Endothelial cell of umbilical vein (primary cell): ENCODE results near the gene ZNF202. TPM values are rescaled to one million over a fixed set of nuclear protein-coding genes. Genes with fewer than 3 reads are reported as not detected.

Source experiments
- BruUV-seq: library from RNA; stranded (reverse); fragments of 400-500 nt; replicated peaks from 2 replicates; lab custom pipeline; 2021; lab: Mats Ljungman, UMichigan
- CTCF ChIA-PET: fragments of 300-600, 350-600 bp; sonication (Branson Sonifier 250); formaldehyde crosslinking; loops from one replicate; lab custom pipeline; 2021; ENCODE audit warnings: antibody characterized with exemption, inconsistent platforms; lab: Charles Lee
- POLR2A ChIA-PET: fragments of 300-600, 350-600 bp; sonication (Branson Sonifier 250); formaldehyde crosslinking; loops from one replicate; lab custom pipeline; 2021; ENCODE audit warnings: antibody characterized with exemption, inconsistent platforms; lab: Charles Lee
- DNase-seq: peaks from one replicate; pipeline ENCODE4 v3.0.0-alpha.2; 2011; ENCODE audit warnings: low read depth, low spot score
- FAIRE-seq: peaks from 2 replicates; lab custom pipeline; 2011; peaks lifted over from hg19 to GRCh38; lab: Jason Lieb, UNC
- H2AFZ ChIP-seq: 2 replicates; pipeline ENCODE4 v1.6.0; 2012; ENCODE audit warnings: low read depth, low read length, control low read depth, inconsistent platforms
- H3K27ac ChIP-seq: 2 replicates; pipeline ENCODE4 v1.5.1; 2011; ENCODE audit warnings: low read depth, mild to moderate bottlenecking, control low read depth, low read length, moderate library complexity; ENCODE audit not compliant: insufficient read depth
- H3K27me3 ChIP-seq, 2 experiments: 2 replicates each; pipeline versions ENCODE4 v1.6.0 to v1.6.1; 2011; ENCODE audit warnings: low read length in 2 of 2, mixed read lengths in 1 of 2; ENCODE audit not compliant: control insufficient read depth in 2 of 2, insufficient read depth in 2 of 2
- H3K36me3 ChIP-seq, 2 experiments: 2 replicates in 1 of 2; 3 replicates in 1 of 2; pipeline ENCODE4 v1.5.1; 2011; ENCODE audit warnings: low read length in 2 of 2, mild to moderate bottlenecking in 1 of 2, moderate library complexity in 1 of 2; ENCODE audit not compliant: control insufficient read depth in 2 of 2, insufficient read depth in 2 of 2; ENCODE audit errors: extremely low read depth in 1 of 2
- H3K4me1 ChIP-seq: 3 replicates; pipeline ENCODE4 v1.5.1; 2011; ENCODE audit warnings: mild to moderate bottlenecking, low read length; ENCODE audit not compliant: control insufficient read depth, insufficient read depth; ENCODE audit errors: extremely low read depth
- H3K4me2 ChIP-seq: 2 replicates; pipeline ENCODE4 v1.6.1; 2011; ENCODE audit warnings: low read length, control low read depth, mixed read lengths; ENCODE audit not compliant: insufficient read depth
- H3K4me3 ChIP-seq, 3 experiments: fragments of 200-600 bp in 1 of 3; sonication (generic), shearing (Covaris generic) in 1 of 3; replicated peaks in 1 of 3; 2 replicates each; pipeline ENCODE4 v1.5.1; 2011 to 2016; ENCODE audit warnings: control low read depth in 3 of 3, low read length in 3 of 3, mild to moderate bottlenecking in 2 of 3, inconsistent platforms in 1 of 3, low read depth in 1 of 3, moderate library complexity in 1 of 3; ENCODE audit not compliant: insufficient read depth in 1 of 3
- H3K79me2 ChIP-seq: 2 replicates; pipeline ENCODE4 v1.6.0; 2012; ENCODE audit warnings: low read length, inconsistent platforms; ENCODE audit not compliant: control insufficient read depth, insufficient read depth
- H3K9ac ChIP-seq: replicated peaks from 2 replicates; pipeline ENCODE3; 2011; ENCODE audit warnings: low read length, control low read depth; ENCODE audit not compliant: insufficient read depth; ENCODE audit errors: extremely low read depth
- H3K9me1 ChIP-seq: replicated peaks from 3 replicates; pipeline ENCODE4 v1.6.0; 2011; ENCODE audit warnings: mild to moderate bottlenecking, low read length; ENCODE audit not compliant: control insufficient read depth, insufficient read depth; ENCODE audit errors: extremely low read depth
- H3K9me3 ChIP-seq: replicated peaks from 2 replicates; pipeline ENCODE4 v1.5.1; 2012; ENCODE audit warnings: low read length, inconsistent platforms; ENCODE audit not compliant: control insufficient read depth, insufficient read depth
- H4K20me1 ChIP-seq: replicated peaks from 2 replicates; pipeline ENCODE3; 2011; ENCODE audit warnings: mild to moderate bottlenecking, low read length; ENCODE audit not compliant: control insufficient read depth, insufficient read depth; ENCODE audit errors: extremely low read depth
- CTCF ChIP-seq, 2 donors: IDR thresholded peaks; 1 replicate in 1 of 2; 2 replicates in 1 of 2; pipeline ENCODE4 v1.5.1; 2011; ENCODE audit warnings: low read length in 2 of 2, mild to moderate bottlenecking in 2 of 2, moderate library complexity in 2 of 2, control low read depth in 1 of 2, inconsistent platforms in 1 of 2, low read depth in 1 of 2; ENCODE audit not compliant: insufficient read depth in 1 of 2; ENCODE audit errors: extremely low read depth in 1 of 2
- EZH2 ChIP-seq: IDR thresholded peaks from 2 replicates; pipeline ENCODE4 v1.6.1; 2012; ENCODE audit warnings: borderline replicate concordance, low read depth, mild to moderate bottlenecking, moderate library complexity, low read length, inconsistent platforms; ENCODE audit not compliant: severe bottlenecking
- FOS ChIP-seq: IDR thresholded peaks from 2 replicates; pipeline ENCODE4 v1.6.1; 2011; ENCODE audit warnings: mild to moderate bottlenecking, low read length, moderate library complexity, borderline replicate concordance; ENCODE audit not compliant: insufficient read depth
- GATA2 ChIP-seq: IDR thresholded peaks from 2 replicates; pipeline ENCODE4 v1.7.0; 2011; ENCODE audit warnings: low read depth, mild to moderate bottlenecking, moderate library complexity, mixed read lengths, low read length; ENCODE audit not compliant: insufficient read length, insufficient read depth
- JUN ChIP-seq: IDR thresholded peaks from 2 replicates; pipeline ENCODE4 v1.6.1; 2011; ENCODE audit warnings: borderline replicate concordance, low read depth; ENCODE audit not compliant: insufficient read length, insufficient read depth
- MAX ChIP-seq: IDR thresholded peaks from 2 replicates; pipeline ENCODE4 v1.6.1; 2011; ENCODE audit not compliant: insufficient read depth, insufficient read length
- MYC ChIP-seq: IDR thresholded peaks from one replicate; pipeline ENCODE4 v1.6.1; 2011; ENCODE audit warnings: mild to moderate bottlenecking, low read depth, low read length
- POLR2A ChIP-seq: IDR thresholded peaks from 2 replicates; pipeline ENCODE4 v1.6.1; 2012; ENCODE audit warnings: low read depth, mild to moderate bottlenecking, control low read depth, low read length
- POLR2AphosphoS5 ChIP-seq: IDR thresholded peaks from 2 replicates; pipeline ENCODE4 v1.6.1; 2012; ENCODE audit warnings: low read depth, mild to moderate bottlenecking, control low read depth, low read length, moderate library complexity; ENCODE audit not compliant: insufficient read depth
- dilution Hi-C: fragments of 300-500 bp; cut with MboI; formaldehyde crosslinking; loops from one replicate; pipeline ENCODE4 v1.15.0; 2019; ENCODE audit warnings: low sequenced_read_pairs; ENCODE audit not compliant: extremely low pct_ligation_motif_present
- intact Hi-C: fragments of 100-400 bp; cut with micrococcal nuclease; formaldehyde crosslinking; loops from one replicate; pipeline ENCODE4 v1.10.0; 2022
- polyA plus RNA-seq, 4 experiments: library from polyadenylated mRNA; depleted of rRNA in 3 of 4; stranded (reverse) in 3 of 4; unstranded in 1 of 4; fragments of >200 nt; gene quantifications; 2 replicates each; pipeline versions ENCODE4 v1.2.1 to v1.2.3, GENCODE V29; 2011 to 2012; ENCODE audit warnings: missing spikeins in 1 of 4
- total RNA-seq: library from RNA; stranded (reverse); gene quantifications from 2 replicates; pipeline ENCODE4 v1.2.3, GENCODE V29; 2021

The ZNF202 gene
- total and polyA plus RNA-seq, 2 donors (not counting 3 experiments of a cell fraction or from before 2014, with no cell fraction given) = 6.5 to 12.3 TPM

DNA sequence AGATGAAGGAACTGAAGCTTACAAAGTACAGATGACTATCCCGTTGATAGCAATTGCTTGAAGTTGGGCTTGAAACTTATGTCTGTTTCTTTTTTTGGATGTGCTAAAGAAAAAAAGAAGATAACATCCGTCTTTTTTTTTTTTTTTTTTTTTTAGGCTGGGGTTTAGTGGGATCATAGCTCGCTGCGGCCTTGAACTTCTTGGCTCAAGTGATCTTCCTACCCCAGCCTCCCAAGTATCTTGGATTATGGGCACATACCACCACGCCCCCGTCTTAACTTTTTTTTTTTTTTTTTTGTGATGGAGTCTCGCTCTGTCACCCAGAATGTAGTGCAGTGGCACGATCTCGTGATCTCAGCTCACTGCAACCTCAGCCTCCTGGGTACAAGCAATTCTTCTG is 46.2 kb downstream of the ZNF202 start:
- no peak overlapping the region for H3K27ac ChIP-seq
- H3K9me3 ChIP-seq = no peaks in the 10 kb centered on the region
- POLR2A ChIA-PET = interaction anchor here (0.7 to 0.8 kb wide), 2 partner anchors 16 to 105 kb away, joined by 3 to 8 read pairs; no protein-coding TSS in a partner anchor
- no peaks in the 10 kb centered on the region for H3K36me3 ChIP-seq
- no peak overlapping the region for H3K4me3 ChIP-seq
- no peaks in the 10 kb centered on the region for H3K79me2 ChIP-seq
- TF ChIP-seq MYC = no peak
- TF ChIP-seq GATA2 = no peak
- no peaks in the 10 kb centered on the region for H3K9me1 ChIP-seq
- no peak overlapping the region for H3K9ac ChIP-seq
- H3K27me3 ChIP-seq = peaks cover 0 to 2% of the 10 kb centered on the region in 2 experiments
- BruUV-seq = no TSS peak
- no peak overlapping the region for H3K4me2 ChIP-seq
- intact Hi-C loops (no loop called here), dilution Hi-C loops (no loop called here)
- no peak overlapping the region for H2AFZ ChIP-seq
- no peaks in the 10 kb centered on the region for H3K4me1 ChIP-seq
- H4K20me1 ChIP-seq = no peaks in the 10 kb centered on the region
- FAIRE-seq (no peak), DNase-seq (no peak)
- CTCF ChIA-PET = interaction anchor here (0.7 to 1.8 kb wide), 2 partner anchors 16 to 17 kb away, joined by 5 to 8 read pairs; no protein-coding TSS in a partner anchor

GRCh38 chr11:123694551-123694950 is 46.9 kb downstream of the ZNF202 start:
- POLR2A ChIA-PET = interaction anchor here (0.7 to 0.8 kb wide), 2 partner anchors 15 to 218 kb away, joined by 6 to 8 read pairs; no protein-coding TSS in a partner anchor
- intact Hi-C loops = no loop called here
- no peak overlapping the region for H3K9ac ChIP-seq
- no peaks in the 10 kb centered on the region for H4K20me1 ChIP-seq
- TF ChIP-seq EZH2 = no peak
- TF ChIP-seq POLR2A = no peak
- TF ChIP-seq MYC = no peak
- no peak for TF ChIP-seq JUN
- no peak for TF ChIP-seq MAX
- no peak for TF ChIP-seq GATA2
- TF ChIP-seq POLR2AphosphoS5 = no peak
- no peak for TF ChIP-seq CTCF (IDR thresholded peaks at IDR 0.05; ENCODE audit: extremely low read depth in 1 of 2, insufficient read depth in 1 of 2, low read depth in 1 of 2, low read length in 2 of 2)
- no peak for TF ChIP-seq FOS
- CTCF ChIA-PET = interaction anchor here (0.7 to 1.8 kb wide), 2 partner anchors 17 to 18 kb away, joined by 5 to 8 read pairs; no protein-coding TSS in a partner anchor
- H3K4me3 ChIP-seq = no peak overlapping the region
- no peak overlapping the region for H3K27ac ChIP-seq
- H3K4me1 ChIP-seq = no peaks in the 10 kb centered on the region
- H3K4me2 ChIP-seq = no peak overlapping the region
- H3K79me2 ChIP-seq = no peaks in the 10 kb centered on the region
- BruUV-seq = no TSS peak
- no peak overlapping the region for H2AFZ ChIP-seq
- H3K9me3 ChIP-seq = no peaks in the 10 kb centered on the region
- dilution Hi-C loops = no loop called here
- H3K9me1 ChIP-seq = no peaks in the 10 kb centered on the region
- FAIRE-seq (no peak), DNase-seq (no peak)
- H3K36me3 ChIP-seq = no peaks in the 10 kb centered on the region
- peaks cover 0 to 2% of the 10 kb centered on the region in 2 experiments for H3K27me3 ChIP-seq
